ENCODE measurements around the gene APBA2.

The APBA2 gene

GRCh38 chr15:28986726-28987125 is 101.0 kb downstream of the APBA2 start:
- no peak for FAIRE-seq

- no peak for FAIRE-seq
These were observed 101.6 kb downstream of the APBA2 start for GRCh38 chr15:28987337-28987736.

- FAIRE-seq, result no peak
These were observed 103.6 kb downstream of the APBA2 start for GRCh38 chr15:28989239-28989830.

DNA sequence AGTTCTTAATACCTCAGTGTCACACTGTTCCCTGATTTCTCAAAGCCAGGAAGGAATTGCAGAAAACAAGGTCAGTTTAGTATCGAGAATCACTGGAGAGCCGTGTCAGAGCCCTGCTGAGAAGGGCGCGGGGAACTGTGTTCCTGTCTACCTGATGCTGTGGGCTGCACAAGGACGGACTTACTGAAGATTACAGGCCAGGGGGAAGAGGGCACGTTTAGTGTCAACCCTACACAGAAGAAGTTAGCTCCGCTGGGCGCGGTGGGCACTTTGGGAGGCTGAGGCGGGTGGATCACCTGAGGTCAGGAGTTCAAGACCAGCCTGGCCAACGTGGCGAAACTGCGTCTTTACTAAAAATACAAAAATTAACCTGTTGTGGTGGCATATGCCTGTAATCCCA is 104.1 kb downstream of the APBA2 start:
- FAIRE-seq, result no peak

DNA sequence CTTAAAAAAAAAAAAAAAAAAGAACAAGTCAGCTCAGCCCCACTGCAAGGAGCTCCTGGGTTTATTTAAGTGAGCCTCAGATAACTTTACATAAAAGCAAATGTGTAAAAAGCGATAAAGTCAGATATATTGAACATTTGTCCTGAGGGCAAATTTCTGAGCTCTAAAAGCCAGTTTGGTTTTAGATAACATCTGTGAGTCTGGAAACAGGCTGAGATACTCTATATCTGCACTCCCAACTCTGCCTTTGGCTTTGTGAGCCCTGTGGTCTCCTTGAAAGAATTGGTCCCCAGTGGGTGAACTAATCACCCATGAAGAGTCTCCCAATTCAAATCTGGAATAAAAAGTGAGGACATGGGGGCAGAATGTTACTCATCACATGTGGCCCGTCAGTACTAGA is 104.6 kb downstream of the APBA2 start:
- FAIRE-seq, result no peak

GRCh38 chr15:28991236-28992171 is 105.7 kb downstream of the APBA2 start:
- FAIRE-seq, result no peak

DNA sequence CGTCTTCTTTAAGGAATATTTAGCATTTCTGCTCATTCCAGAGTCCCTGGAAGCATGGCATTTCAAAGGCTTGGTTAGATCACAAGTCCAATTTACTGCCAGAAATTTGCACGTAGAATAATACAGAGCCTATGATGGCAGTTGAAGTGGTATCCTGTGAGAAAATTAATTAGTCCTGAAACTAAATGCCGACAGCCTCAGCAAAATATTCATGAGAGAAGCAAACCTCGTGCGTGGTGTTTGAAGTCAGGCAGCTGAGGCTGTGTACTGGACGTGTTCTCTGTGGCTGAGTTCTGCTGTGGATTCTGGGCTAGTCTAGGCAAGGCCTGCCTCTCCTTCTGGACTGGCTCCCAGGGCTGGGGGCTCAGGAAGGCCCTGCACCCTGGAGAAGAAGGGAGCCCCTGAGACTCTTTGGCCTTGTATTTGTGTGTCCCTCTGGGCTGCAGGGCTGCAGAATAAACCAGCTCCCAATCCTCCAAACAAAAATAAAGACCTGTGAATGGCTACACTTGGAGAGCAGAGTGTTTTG is 106.6 kb downstream of the APBA2 start:
- FAIRE-seq, result no peak

DNA sequence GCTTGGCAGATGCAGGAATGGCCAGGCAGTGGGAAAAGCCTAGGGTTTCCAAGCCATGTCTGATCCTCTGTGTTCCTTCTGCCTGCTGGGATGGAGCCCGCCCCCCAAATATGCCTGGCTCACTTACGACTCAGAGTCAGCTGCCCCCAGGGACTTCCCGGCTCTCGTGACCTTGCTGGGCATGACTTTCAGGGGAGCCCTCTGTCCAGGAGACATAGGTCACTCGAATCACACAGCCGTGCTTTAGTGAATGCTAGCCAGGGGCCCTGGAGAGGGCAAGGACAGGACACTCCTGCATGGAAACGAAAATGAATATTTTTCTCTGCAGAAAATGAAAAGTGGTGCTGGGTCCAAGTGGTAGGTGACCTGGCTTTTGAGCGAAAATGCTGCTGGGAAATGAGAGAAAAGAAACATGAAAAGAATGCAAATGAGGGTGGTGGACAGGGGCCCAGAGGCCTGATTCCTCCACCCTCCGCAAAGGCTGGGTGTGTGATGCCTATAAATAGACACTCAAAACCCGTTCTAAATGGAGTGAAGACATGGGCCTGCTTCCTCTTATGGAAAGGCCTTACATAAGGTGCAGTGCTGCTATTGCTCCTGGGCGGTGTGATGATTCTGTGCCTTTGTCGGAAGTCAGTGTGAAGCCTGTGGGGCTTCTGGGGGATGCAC is 107.4 kb downstream of the APBA2 start:
- FAIRE-seq, result no peak

DNA sequence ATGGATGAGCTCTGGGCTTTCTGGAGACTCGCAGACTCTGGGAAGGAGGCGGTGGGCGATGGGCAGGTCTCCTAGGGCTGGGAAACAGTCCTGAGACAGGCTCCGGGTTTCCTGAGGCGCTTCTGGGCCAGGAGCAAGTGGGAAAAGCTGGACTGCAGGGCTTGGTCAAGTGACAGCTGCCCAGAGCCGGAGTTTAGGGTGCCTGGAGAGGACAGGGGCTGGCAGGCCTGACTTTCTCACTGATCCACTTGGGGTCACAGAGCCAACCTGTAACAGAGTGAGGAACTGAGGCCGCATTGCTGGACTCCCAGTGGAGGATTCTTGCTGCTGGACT is 107.9 kb downstream of the APBA2 start:
- FAIRE-seq, result no peak

DNA sequence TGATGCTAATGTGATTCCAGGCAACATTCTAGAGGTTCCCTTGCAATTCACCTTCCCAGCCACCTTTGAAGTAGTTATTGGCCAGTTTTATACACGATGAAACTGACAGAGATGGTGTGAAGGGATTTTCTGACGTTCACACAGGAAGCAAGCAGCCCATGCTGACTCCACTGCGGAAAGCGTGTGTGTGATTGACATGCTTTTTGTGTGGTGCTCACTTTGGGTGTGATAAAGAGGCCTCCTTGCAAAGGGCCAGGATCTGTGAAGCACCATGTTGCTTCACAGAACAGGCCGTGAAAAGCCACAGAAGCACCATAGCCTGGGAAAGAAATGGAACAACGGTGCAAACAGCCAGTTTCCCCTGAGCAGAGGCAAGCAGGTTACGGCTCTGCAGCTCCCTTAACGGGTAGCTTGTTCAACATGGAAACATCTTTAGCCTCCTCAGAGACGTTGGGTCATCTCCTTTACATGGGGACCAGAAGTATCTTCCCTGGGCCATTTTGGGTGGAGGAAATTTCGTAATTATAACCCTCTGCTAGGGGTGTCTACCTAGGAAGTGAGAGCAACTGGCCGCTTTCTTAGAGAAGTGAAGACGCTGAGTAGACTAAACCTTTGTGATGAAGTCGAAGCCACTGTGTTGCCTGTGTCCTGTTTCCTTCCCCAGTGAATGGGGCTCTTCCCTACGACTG is 108.5 kb downstream of the APBA2 start:
- FAIRE-seq, result no peak

DNA sequence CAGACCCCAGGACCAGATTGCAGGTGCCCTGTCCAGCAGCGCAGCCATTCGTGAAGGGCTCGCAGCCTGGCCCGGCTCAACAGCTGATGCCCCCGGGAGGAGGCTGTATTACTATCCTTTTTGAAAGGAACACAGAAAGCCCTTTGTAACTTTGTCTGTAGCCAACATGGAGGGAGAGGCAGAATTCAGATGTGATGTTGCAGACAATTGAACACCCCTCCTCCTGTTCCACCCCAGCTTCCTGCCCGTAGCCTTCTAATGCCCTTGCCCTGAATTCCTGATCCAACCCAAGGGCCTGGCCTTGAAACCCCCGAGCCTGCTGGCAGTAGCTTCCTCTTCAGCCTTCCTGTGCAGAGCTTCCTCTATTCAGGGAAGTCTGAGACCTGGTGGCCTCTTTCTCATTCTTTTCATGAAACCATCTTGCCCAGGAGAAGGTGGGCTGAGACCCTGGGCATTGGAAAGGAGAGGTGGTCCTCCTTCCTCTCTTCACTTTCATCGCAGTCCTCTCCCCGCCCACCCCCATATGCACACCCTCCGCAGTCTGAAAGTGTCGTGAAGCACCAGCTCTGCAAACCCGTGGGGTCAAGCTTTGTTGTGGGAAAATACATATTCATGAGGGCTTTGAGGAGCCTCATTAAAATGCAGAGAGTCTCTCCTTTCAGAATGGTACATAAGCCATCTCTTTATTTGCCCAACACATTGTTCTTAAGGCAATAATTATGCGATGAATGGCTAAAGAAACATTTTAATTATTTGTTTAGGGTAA is 109.2 kb downstream of the APBA2 start:
- FAIRE-seq, result no peak

- FAIRE-seq, result no peak
These were observed 109.9 kb downstream of the APBA2 start for GRCh38 chr15:28995705-28996104.

- FAIRE-seq, result no peak
These were observed 110.5 kb downstream of the APBA2 start for GRCh38 chr15:28996289-28996688.

- FAIRE-seq, result no peak
These were observed 111.2 kb downstream of the APBA2 start for GRCh38 chr15:28996953-28997352.

DNA sequence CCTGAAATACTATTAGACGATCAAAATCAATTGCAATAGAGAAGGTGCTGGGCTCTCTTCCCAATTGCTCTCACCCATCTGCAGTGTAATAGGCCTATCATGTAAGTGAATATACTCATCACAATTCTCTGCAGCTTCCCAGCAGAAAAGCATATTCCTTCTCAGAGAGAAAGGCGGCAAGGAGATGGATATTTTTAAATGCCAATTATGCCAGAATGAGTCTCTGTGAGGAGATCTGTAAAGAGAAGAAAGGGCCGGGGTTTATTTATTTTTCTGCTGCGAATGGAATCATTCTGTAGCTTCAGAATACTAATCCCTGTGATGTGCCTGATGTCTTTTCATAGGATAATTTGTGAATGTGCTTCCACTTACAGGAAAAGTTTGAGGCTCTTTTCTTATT is 112.0 kb downstream of the APBA2 start:
- FAIRE-seq, result no peak

DNA sequence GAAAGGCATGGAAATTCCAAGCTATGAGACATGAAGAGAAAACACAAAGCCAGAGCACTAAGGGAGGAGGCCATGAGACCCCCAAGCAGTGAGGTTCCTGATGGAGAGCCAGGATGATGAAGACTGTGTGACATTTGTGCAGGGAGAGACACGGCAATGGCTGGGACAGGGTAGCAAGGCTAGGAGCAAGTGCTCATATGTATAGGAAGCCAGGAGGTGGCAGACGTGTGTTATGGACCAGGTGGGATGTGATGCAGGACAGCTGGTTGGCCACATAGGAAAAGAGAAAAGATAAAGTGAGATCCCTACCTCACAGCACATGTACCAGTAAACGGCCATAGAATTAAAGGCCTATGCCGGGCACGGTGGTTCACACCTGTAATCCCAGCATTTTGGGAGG is 112.7 kb downstream of the APBA2 start:
- no peak for FAIRE-seq

DNA sequence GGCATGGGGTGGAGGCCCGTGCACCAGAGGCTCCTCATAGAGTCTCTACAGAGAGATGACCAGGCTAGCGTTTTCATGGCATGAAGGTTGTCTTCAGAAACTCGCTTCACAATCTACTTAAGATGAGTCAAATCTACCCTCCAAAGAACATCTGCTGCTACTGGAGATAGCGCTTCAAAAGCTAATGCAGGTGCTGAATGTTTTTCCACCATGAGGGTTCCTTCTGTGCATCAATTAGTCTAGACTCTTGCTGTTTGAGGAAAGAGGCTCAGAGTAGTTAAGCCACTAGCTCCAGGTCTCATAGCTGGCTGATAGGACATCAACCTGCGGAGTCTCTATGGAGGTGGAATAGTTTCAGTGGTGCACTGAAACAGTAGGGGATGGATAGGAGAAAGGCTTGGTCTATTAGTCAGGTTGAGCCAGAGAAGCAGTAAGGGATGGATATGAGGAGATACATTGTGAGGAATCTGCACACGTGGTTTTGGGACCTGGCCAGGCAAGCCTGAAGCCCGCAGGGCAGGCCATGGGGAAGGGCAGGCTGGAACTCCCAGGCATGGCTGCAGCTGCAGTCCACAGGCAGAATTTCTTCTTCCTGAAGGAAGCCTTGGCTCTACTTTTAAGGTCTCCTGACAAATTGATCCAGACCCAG is 117.5 kb downstream of the APBA2 start:
- no peak for FAIRE-seq

GRCh38 chr15:29003840-29004233 is 118.1 kb downstream of the APBA2 start:
- FAIRE-seq, result no peak

GRCh38 chr15:29005931-29006330 is 120.2 kb downstream of the APBA2 start:
- no peak for FAIRE-seq

- no peak for FAIRE-seq
These were observed 123.1 kb downstream of the APBA2 start for GRCh38 chr15:29008846-29009245.

GRCh38 chr15:29012097-29012496 is 126.3 kb downstream of the APBA2 start:
- no peak for FAIRE-seq

DNA sequence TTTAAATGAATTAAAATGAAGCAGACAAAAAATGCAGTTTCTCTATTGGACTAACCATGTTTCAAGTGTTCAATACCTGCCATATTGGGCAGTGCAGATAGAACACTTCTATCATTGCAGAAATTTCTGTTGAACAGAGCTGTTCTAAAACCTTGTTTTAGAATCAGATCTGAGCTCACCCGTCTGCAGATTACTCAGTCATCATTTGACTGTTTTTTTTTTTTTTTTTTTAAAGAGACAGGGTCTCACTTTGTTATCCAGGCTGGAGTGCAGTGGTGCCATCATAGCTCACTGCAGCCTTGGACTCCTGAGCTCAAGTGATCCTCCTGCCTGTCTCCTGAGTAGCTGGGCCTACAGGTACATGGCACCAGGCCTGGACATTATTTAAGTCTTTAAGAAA is 128.7 kb downstream of the APBA2 start:
- no peak for FAIRE-seq

Measured in A204.1 (cell line).